Loucy (cell line): Measurements from ENCODE around the gene ENO1.
A peak's percentile ranks its signal among the peaks of the same experiment; 100 is the strongest.

Source experiments
- H2AFZ ChIP-seq: fragments of 200-600 bp; sonication (generic); 2 replicates; pipeline ENCODE4 v1.6.0; 2016; ENCODE audit warnings: antibody characterized with exemption, mild to moderate bottlenecking, low read length, moderate library complexity
- H3F3A ChIP-seq: fragments of 200-600 bp; 2 replicates; pipeline ENCODE4 v1.6.0; 2016; ENCODE audit warnings: antibody characterized with exemption, low read depth, mild to moderate bottlenecking
- H3K27me3 ChIP-seq: fragments of 200-600 bp; sonication (generic); 2 replicates; pipeline ENCODE4 v1.6.1; 2014; ENCODE audit warnings: low read length, mild to moderate bottlenecking; ENCODE audit not compliant: insufficient read depth, poor library complexity, severe bottlenecking
- H3K36me3 ChIP-seq: fragments of 200-600 bp; sonication (generic); 2 replicates; pipeline ENCODE4 v1.6.1; 2016; ENCODE audit warnings: low read length; ENCODE audit not compliant: insufficient read depth
- H3K4me1 ChIP-seq: fragments of 200-600 bp; sonication (generic); 2 replicates; pipeline ENCODE4 v1.5.1; 2014; ENCODE audit warnings: low read length, mild to moderate bottlenecking; ENCODE audit not compliant: insufficient read depth, poor library complexity, severe bottlenecking
- H3K4me2 ChIP-seq: fragments of 200-600 bp; sonication (generic); 2 replicates; pipeline ENCODE4 v1.6.0; 2014; ENCODE audit warnings: antibody characterized with exemption, low read length, low read depth, mild to moderate bottlenecking; ENCODE audit not compliant: poor library complexity, severe bottlenecking
- H3K4me3 ChIP-seq: fragments of 200-600 bp; sonication (generic); 2 replicates; pipeline ENCODE4 v1.5.1; 2014; ENCODE audit warnings: low read length, mild to moderate bottlenecking, mixed read lengths; ENCODE audit not compliant: poor library complexity, severe bottlenecking
- H3K79me2 ChIP-seq: fragments of 200-600 bp; sonication (generic); 2 replicates; pipeline ENCODE4 v1.6.1; 2014; ENCODE audit warnings: low read length; ENCODE audit not compliant: insufficient read depth
- H3K9ac ChIP-seq: fragments of 200-600 bp; sonication (generic); 2 replicates; pipeline ENCODE4 v1.6.0; 2014; ENCODE audit warnings: mild to moderate bottlenecking, low read depth, low read length, moderate library complexity; ENCODE audit not compliant: poor library complexity, severe bottlenecking
- H3K9me2 ChIP-seq: fragments of 200-600 bp; sonication (generic); replicated peaks from 2 replicates; pipeline ENCODE4 v1.6.1; 2016; ENCODE audit warnings: low read depth, low read length, mixed read lengths
- H3K9me3 ChIP-seq: fragments of 200-600 bp; sonication (generic); 2 replicates; pipeline ENCODE4 v1.6.1; 2014; ENCODE audit warnings: mild to moderate bottlenecking, antibody characterized with exemption, low read length, low read depth; ENCODE audit not compliant: insufficient read depth
- H4K20me1 ChIP-seq: fragments of 200-600 bp; sonication (generic); 2 replicates; pipeline ENCODE4 v1.6.0; 2014; ENCODE audit warnings: antibody characterized with exemption, low read length, mild to moderate bottlenecking; ENCODE audit not compliant: insufficient read depth, poor library complexity, severe bottlenecking
- CTCF ChIP-seq: fragments of 200-600 bp; sonication (generic); conservative IDR thresholded peaks from 2 replicates; pipeline ENCODE4 v1.5.1; 2014; ENCODE audit warnings: mild to moderate bottlenecking, antibody characterized with exemption, low read length
- EZH2phosphoT487 ChIP-seq: fragments of 200-600 bp; IDR thresholded peaks from 2 replicates; pipeline ENCODE4 v1.6.1; 2018; ENCODE audit warnings: antibody characterized with exemption, mild to moderate bottlenecking, moderate library complexity, borderline replicate concordance

ENO1 gene

GRCh38 chr1:8871965-8872399, 6.5 kb downstream of the ENO1 start:
- peaks cover 98% of the 10 kb centered on the region for H3K36me3 ChIP-seq
- peaks cover 100% of the 10 kb centered on the region for H3K79me2 ChIP-seq
- peaks cover 98% of the 10 kb centered on the region for H4K20me1 ChIP-seq
- H3F3A ChIP-seq, result 0 out of 2 replicates have a peak, but pooled peaks cover 8% of the 10 kb centered on the region
- H3K9me2 ChIP-seq, result no peaks in the 10 kb centered on the region
- H3K9ac ChIP-seq, result peak overlapping the region; percentile 99
- peaks cover 2% of the 10 kb centered on the region for H3K27me3 ChIP-seq
- H2AFZ ChIP-seq, result no peak overlapping the region
- peaks cover 65% of the 10 kb centered on the region for H3K4me1 ChIP-seq
- peak overlapping the region; percentile 87 for H3K4me2 ChIP-seq
- TF ChIP-seq EZH2phosphoT487, result no peak
- no peak for TF ChIP-seq CTCF
- peak overlapping the region; percentile 89 for H3K4me3 ChIP-seq
- no peaks in the 10 kb centered on the region for H3K9me3 ChIP-seq

GRCh38 chr1:8871539-8871935, 6.9 kb downstream of the ENO1 start:
- TF ChIP-seq CTCF (peak; percentile 53), EZH2phosphoT487 (no peak)
- H4K20me1 ChIP-seq, result peaks cover 99% of the 10 kb centered on the region
- H3K27me3 ChIP-seq, result no peaks in the 10 kb centered on the region
- peaks cover 100% of the 10 kb centered on the region for H3K79me2 ChIP-seq
- peaks cover 99% of the 10 kb centered on the region for H3K36me3 ChIP-seq
- H3K9ac ChIP-seq, result peak overlapping the region; percentile 99
- H3K4me2 ChIP-seq, result peak overlapping the region; percentile 87
- peaks cover 65% of the 10 kb centered on the region for H3K4me1 ChIP-seq
- H3F3A ChIP-seq, result 0 out of 2 replicates have a peak, but pooled peaks cover 9% of the 10 kb centered on the region
- H2AFZ ChIP-seq, result no peak overlapping the region
- H3K9me3 ChIP-seq, result no peaks in the 10 kb centered on the region
- H3K4me3 ChIP-seq, result peak overlapping the region; percentile 89
- H3K9me2 ChIP-seq, result no peaks in the 10 kb centered on the region

GRCh38 chr1:8870616-8871538, 7.6 kb downstream of the ENO1 start:
- TF ChIP-seq CTCF (no peak), EZH2phosphoT487 (no peak)
- H2AFZ ChIP-seq, result no peak overlapping the region
- no peaks in the 10 kb centered on the region for H3K9me3 ChIP-seq
- H3F3A ChIP-seq, result 0 out of 2 replicates have a peak, but pooled peaks cover 11% of the 10 kb centered on the region
- H3K9me2 ChIP-seq, result no peaks in the 10 kb centered on the region
- H3K79me2 ChIP-seq, result peaks cover 100% of the 10 kb centered on the region
- peaks cover 98% of the 10 kb centered on the region for H3K36me3 ChIP-seq
- peak overlapping the region; percentile 89 for H3K4me3 ChIP-seq
- H3K4me1 ChIP-seq, result peaks cover 60% of the 10 kb centered on the region
- H3K27me3 ChIP-seq, result no peaks in the 10 kb centered on the region
- H3K4me2 ChIP-seq, result peak overlapping the region; percentile 87
- H4K20me1 ChIP-seq, result peaks cover 99% of the 10 kb centered on the region
- peak overlapping the region; percentile 99 for H3K9ac ChIP-seq
